RWPE1 (cell line): ENCODE measurements around the gene GALNT9.

ENCODE experiments used
- CTCF ChIA-PET: fragments of 350-600 bp; sonication (Branson Sonifier 250); formaldehyde crosslinking; extraction: SDS; loops from one replicate; lab custom pipeline; 2021; lab: Yijun Ruan, JAX
- POLR2A ChIA-PET: fragments of 400-600 bp; formaldehyde crosslinking; extraction: SDS; loops from one replicate; lab custom pipeline; 2020; ENCODE audit warnings: antibody characterized with exemption; ENCODE audit not compliant: low non-redundant PET; lab: Yijun Ruan, JAX
- DNase-seq: peaks from one replicate; pipeline ENCODE4 v3.0.0; 2012; ENCODE audit warnings: low spot score
- H3K27ac ChIP-seq: fragments of 450-650 bp; 2 replicates; pipeline ENCODE4 v1.5.1; 2017
- CTCF ChIP-seq: fragments of 450-650 bp; conservative IDR thresholded peaks from 2 replicates; pipeline ENCODE4 v1.5.1; 2017; ENCODE audit warnings: low read depth, mild to moderate bottlenecking

GALNT9 gene

GRCh38 chr12:132160601-132161035 lies 168.8 kb downstream of the GALNT9 start:
- H3K27ac ChIP-seq = no peak overlapping the region; the same call in 1 of the 2 replicates
- CTCF ChIA-PET = no interaction called here
- no peak for TF ChIP-seq CTCF
- POLR2A ChIA-PET = no interaction called here
- DNase-seq = no peak

- ChIA-PET POLR2A (no interaction called here), CTCF (no interaction called here)
- no peak for DNase-seq
- no peak for TF ChIP-seq CTCF
- peak overlapping the region; percentile 37; the same call in 1 of the 2 replicates for H3K27ac ChIP-seq
Measured at GRCh38 chr12:132160016-132160415, 169.4 kb downstream of the GALNT9 start.

- DNase-seq = no peak
- POLR2A ChIA-PET = no interaction called here
- H3K27ac ChIP-seq = peak overlapping the region; percentile 37; the same call in 1 of the 2 replicates
- no peak for TF ChIP-seq CTCF
- CTCF ChIA-PET = no interaction called here
Measured at GRCh38 chr12:132159555-132160003, 169.8 kb downstream of the GALNT9 start.

GRCh38 chr12:132158677-132159554 lies 170.5 kb downstream of the GALNT9 start:
- no peak for DNase-seq
- H3K27ac ChIP-seq = peak overlapping the region; percentile 37; the same call in 1 of the 2 replicates
- CTCF ChIA-PET = interaction anchor here (0.7 kb wide), 1 partner anchor 402 kb away, joined by 4 read pairs; no protein-coding TSS in a partner anchor
- no peak for TF ChIP-seq CTCF
- POLR2A ChIA-PET = no interaction called here

- ChIA-PET CTCF (no interaction called here), POLR2A (no interaction called here)
- H3K27ac ChIP-seq = no peak overlapping the region
- no peak for TF ChIP-seq CTCF
- DNase-seq = no peak
Measured at GRCh38 chr12:132157733-132158409, 171.5 kb downstream of the GALNT9 start.

GRCh38 chr12:132156573-132157325 lies 172.6 kb downstream of the GALNT9 start:
- no peak for TF ChIP-seq CTCF
- H3K27ac ChIP-seq = no peak overlapping the region
- ChIA-PET POLR2A (no interaction called here), CTCF (no interaction called here)
- no peak for DNase-seq
